Bladder microvascular endothelial cell (primary cell): ENCODE results near the gene MRPL53. TPM values are rescaled to one million over a fixed set of nuclear protein-coding genes. Genes with fewer than 3 reads are reported as not detected.

Experiments
- total RNA-seq: library from RNA; depleted of rRNA; stranded (reverse); fragments of >200 nt; gene quantifications from 2 replicates; pipeline ENCODE4 v1.2.3, GENCODE V29; 2014

Gene MRPL53
- total RNA-seq: 36.4 and 43.2 TPM in 2 replicates

GRCh38 chr2:74472086-74472944 is at the start of gene MRPL53:
MRPL53 (minus strand) TSS chr2:74472680; CDS start chr2:74472660, 20 bp downstream.

GRCh38 chr2:74514368-74515270 is 42.1 kb upstream of the MRPL53 start, which contains the start of gene TLX2:
TLX2 (plus strand) TSS chr2:74514450; CDS start chr2:74514807, 357 bp downstream.

GRCh38 chr2:74507145-74507925 is 34.9 kb upstream of the MRPL53 start, which contains the start of gene PCGF1:
PCGF1 (minus strand) TSS chr2:74507695; CDS start chr2:74507668, 27 bp downstream.

GRCh38 chr2:74499267-74499939 is 26.9 kb upstream of the MRPL53 start, which contains the start of gene LBX2:
LBX2 (minus strand) TSS chr2:74499603; CDS start chr2:74499537, 66 bp downstream.

GRCh38 chr2:74482801-74483674 is 10.6 kb upstream of the MRPL53 start, which contains the start of the genes CCDC142 and TTC31:
CCDC142 (minus strand) TSS chr2:74482998; CDS start chr2:74482837, 161 bp downstream.
TTC31 (plus strand) TSS chr2:74483081; CDS start chr2:74483096, 15 bp downstream.

GRCh38 chr2:74458132-74458937 is 14.1 kb downstream of the MRPL53 start, which contains the start of gene WBP1:
WBP1 (plus strand) TSS chr2:74458438; CDS start chr2:74458603, 165 bp downstream.

GRCh38 chr2:74454654-74455511 is 17.6 kb downstream of the MRPL53 start, which contains the start of gene INO80B:
INO80B (plus strand) TSS chr2:74455087; CDS start chr2:74455117, 30 bp downstream.

GRCh38 chr2:74441690-74442482 is 30.6 kb downstream of the MRPL53 start, which contains the start of gene RTKN:
RTKN (minus strand) TSS chr2:74441937; CDS start chr2:74441816, 121 bp downstream.

Other genes starting within 250 kb of the MRPL53 start
- 0.38 TPM in 1 of 2 replicates, not detected in the other for gene SLC4A5, start 129.3 kb downstream of the MRPL53 start, total RNA-seq
- gene DCTN1, start 92.4 kb downstream of the MRPL53 start, total RNA-seq: 101 and 183 TPM in 2 replicates
- gene C2orf81, start 51.1 kb downstream of the MRPL53 start, total RNA-seq: 0.13 and 0.16 TPM in 2 replicates
- gene WDR54, start 51.0 kb downstream of the MRPL53 start, total RNA-seq: 23.2 and 38.9 TPM in 2 replicates
- gene RTKN, start 30.7 kb downstream of the MRPL53 start, total RNA-seq: 3.2 and 30.9 TPM in 2 replicates
- gene INO80B, start 17.6 kb downstream of the MRPL53 start, total RNA-seq: 6.6 and 11.4 TPM in 2 replicates
- gene WBP1, start 14.2 kb downstream of the MRPL53 start, total RNA-seq: 25.9 and 49.3 TPM in 2 replicates
- 46.6 and 63.2 TPM in 2 replicates for gene MOGS, start 7.3 kb downstream of the MRPL53 start, total RNA-seq
- 12.6 and 21.5 TPM in 2 replicates for gene CCDC142, start 10.3 kb upstream of the MRPL53 start, total RNA-seq
- gene TTC31, start 10.4 kb upstream of the MRPL53 start, total RNA-seq: 6.0 and 12.3 TPM in 2 replicates
- gene LBX2, start 26.9 kb upstream of the MRPL53 start, total RNA-seq: 1.3 and 1.9 TPM in 2 replicates
- 9.7 and 12.0 TPM in 2 replicates for gene PCGF1, start 35.0 kb upstream of the MRPL53 start, total RNA-seq
- not detected in 2 replicates for gene TLX2, start 41.8 kb upstream of the MRPL53 start, total RNA-seq
- gene DQX1, start 53.6 kb upstream of the MRPL53 start, total RNA-seq: 0.16 TPM in 1 of 2 replicates, not detected in the other
- 92.4 and 104 TPM in 2 replicates for gene AUP1, start 57.0 kb upstream of the MRPL53 start, total RNA-seq
- gene HTRA2, start 57.3 kb upstream of the MRPL53 start, total RNA-seq: 38.4 and 43.9 TPM in 2 replicates
- gene LOXL3, start 81.3 kb upstream of the MRPL53 start, total RNA-seq: 1.4 and 1.8 TPM in 2 replicates
- gene DOK1, start 82.0 kb upstream of the MRPL53 start, total RNA-seq: 14.4 and 18.3 TPM in 2 replicates
- not detected in 2 replicates for gene M1AP, start 175.7 kb upstream of the MRPL53 start, total RNA-seq
- 2.3 and 7.0 TPM in 2 replicates for gene SEMA4F, start 181.6 kb upstream of the MRPL53 start, total RNA-seq